ENCODE data around the gene POLRMT.
"Not testable (repeated sequence)": the region's sequence is repeated elsewhere in the genome, so short reads cannot be mapped to it uniquely, and the experiment has no call there.

The POLRMT gene

DNA sequence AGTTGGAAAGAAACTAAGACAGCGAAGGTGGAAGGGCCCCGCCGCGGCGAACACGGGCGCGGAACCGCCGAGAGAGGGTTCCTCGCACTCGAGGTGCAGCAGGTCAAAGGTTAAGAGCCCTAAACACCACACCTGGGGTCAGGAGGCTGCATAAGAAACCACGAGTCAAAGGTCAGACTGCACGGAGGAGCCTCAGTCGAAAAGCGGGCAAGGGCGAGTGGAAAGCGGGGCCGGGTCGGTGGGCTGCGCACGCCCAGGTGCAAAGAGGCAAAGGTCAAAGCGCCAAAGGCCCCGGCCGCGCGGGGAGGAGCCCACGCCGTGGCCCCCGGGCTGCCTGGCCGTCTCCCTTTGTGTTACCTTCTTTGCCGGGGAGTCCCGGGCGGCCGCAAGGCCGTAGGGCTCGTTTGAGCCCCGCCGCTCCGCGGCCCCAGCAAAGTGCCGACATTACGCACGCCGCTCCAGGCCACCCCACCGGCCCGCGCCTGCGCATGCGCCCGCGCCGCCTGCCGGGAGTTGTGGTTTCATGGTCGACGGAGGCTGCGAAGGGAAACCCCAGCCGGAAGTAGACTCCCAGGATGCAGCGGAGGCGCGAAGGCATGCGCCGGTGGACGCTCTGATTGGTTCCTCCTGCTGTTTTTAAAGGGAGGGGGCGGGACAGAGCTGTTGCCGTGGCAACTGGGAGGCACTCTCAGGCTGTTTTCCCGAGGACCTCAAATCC, at the start of gene POLRMT:
Gene POLRMT (minus strand): TSS at position 470 of the 718 bp plus-strand sequence. CDS start 25 bp downstream, at position 445.
- DNase-seq (ENCODE audit: low read depth in 2 of 2) = peak; percentile 93 to 95

DNA sequence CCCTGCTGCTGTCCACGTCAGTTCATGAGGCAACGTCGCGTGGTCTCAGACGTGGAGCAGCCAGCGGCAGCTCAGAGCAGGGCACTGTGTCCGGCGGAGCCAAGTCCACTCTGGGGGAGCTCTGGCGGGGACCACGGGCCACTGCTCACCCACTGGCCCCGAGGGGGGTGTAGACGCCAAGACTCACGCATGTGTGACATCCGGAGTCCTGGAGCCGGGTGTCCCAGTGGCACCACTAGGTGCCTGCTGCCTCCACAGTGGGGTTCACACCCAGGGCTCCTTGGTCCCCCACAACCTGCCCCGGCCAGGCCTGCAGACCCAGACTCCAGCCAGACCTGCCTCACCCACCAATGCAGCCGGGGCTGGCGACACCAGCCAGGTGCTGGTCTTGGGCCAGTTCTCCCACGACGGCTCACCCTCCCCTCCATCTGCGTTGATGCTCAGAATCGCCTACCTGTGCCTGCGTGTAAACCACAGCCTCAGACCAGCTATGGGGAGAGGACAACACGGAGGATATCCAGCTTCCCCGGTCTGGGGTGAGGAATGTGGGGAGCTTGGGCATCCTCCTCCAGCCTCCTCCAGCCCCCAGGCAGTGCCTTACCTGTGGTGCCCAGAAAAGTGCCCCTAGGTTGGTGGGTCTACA, 49.5 kb upstream of the POLRMT start:
- DNase-seq (ENCODE audit: low read depth in 2 of 2) = no peak

DNA sequence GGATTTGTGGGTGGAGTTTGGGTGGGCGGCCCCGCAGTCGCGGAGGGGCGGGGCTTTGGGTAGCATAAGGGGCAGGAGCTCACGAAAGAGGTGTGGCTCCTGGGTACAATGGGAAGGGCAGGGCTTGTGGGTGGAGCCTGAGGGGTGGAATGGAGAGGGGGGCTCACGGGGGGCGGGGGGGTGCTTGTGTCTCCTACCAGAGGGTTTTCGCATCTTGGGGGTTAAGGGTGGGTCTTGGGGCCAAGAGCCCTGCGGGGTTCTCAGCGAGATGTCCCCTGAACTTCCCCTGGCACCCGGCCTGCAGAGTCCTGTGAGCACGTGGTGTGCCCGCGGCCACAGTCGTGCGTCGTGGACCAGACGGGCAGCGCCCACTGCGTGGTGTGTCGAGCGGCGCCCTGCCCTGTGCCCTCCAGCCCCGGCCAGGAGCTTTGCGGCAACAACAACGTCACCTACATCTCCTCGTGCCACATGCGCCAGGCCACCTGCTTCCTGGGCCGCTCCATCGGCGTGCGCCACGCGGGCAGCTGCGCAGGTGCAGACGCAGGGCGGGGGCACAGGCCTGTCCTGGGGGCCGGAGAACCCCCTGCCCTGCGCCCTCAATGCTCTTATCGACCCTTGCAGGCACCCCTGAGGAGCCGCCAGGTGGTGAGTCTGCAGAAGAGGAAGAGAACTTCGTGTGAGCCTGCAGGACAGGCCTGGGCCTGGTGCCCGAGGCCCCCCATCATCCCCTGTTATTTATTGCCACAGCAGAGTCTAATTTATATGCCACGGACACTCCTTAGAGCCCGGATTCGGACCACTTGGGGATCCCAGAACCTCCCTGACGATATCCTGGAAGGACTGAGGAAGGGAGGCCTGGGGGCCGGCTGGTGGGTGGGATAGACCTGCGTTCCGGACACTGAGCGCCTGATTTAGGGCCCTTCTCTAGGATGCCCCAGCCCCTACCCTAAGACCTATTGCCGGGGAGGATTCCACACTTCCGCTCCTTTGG, 48.0 kb upstream of the POLRMT start:
- no peak for DNase-seq (ENCODE audit: low read depth in 2 of 2)

DNA sequence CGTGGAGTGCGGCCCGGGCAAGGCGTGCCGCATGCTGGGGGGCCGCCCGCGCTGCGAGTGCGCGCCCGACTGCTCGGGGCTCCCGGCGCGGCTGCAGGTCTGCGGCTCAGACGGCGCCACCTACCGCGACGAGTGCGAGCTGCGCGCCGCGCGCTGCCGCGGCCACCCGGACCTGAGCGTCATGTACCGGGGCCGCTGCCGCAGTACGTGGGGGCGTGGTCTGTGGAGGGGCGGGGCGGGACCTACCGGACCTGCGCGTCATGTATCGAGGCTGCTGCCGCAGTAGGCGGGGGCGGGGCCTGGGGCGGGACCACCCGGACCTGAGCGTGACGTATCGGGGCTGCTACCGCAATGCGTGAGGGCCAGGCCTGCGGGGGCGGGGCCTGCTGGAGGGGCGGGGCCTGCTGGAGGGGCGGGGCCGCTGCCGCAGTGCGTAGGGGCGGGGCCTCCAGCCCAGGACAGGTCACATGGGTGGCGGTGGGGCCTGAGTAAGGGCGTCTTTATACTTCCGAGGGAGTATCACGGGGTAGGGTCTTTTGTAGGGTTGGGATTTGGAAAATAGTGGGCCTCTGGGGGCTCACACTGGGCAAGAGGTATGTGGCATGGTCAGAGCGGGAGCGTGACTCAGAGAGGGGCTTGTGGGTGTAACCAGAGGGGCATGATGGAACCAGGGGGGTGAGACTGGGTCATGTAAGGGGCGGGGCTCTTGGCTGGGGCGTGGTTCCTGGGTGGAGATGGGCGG, 47.1 kb upstream of the POLRMT start:
- peak; percentile 99 for DNase-seq (ENCODE audit: low read depth in 2 of 2)

DNA sequence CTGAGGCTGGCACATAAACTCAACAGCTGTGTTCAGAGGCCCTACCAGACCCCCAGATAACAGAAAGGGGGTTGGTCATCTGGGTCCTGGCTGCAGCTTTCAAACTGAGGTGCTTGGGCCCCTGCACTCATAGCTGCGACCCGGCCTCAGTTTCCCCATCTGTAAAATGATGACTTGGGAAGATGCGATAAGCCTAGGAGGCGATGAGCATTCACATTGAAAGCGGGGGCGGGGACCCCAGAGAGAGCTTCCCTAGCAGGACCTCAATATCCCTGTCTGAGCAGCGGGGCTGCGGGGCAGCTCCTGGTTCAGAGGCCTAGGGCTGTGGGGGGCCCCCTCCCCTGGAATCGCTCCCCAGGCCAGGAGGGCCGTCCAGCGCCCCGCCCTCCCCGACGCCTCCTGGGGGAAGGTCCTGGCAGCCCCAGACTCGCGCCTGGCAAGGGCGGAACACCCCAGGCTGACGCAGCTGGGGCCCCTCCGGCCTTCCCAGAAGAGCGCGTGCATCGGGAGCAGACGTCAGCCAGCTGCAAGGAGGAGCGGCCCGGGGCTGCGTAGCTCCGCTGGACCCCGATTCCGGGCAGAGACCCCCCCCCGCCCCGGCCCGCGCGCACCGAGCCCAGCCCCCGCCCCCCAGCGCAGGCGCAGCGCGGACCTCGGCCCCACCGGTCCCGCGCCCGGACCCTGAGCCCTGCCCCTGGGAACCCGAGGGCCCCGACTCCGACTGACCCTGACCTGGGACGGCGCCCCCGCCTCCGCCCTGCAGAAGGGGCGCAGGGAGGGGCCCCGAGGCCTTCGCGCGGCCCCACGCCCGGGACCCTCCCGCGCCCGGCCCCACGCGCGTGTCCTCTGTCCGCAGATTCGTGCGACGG, 46.3 kb upstream of the POLRMT start:
- no peak for DNase-seq (ENCODE audit: low read depth in 2 of 2)

DNA sequence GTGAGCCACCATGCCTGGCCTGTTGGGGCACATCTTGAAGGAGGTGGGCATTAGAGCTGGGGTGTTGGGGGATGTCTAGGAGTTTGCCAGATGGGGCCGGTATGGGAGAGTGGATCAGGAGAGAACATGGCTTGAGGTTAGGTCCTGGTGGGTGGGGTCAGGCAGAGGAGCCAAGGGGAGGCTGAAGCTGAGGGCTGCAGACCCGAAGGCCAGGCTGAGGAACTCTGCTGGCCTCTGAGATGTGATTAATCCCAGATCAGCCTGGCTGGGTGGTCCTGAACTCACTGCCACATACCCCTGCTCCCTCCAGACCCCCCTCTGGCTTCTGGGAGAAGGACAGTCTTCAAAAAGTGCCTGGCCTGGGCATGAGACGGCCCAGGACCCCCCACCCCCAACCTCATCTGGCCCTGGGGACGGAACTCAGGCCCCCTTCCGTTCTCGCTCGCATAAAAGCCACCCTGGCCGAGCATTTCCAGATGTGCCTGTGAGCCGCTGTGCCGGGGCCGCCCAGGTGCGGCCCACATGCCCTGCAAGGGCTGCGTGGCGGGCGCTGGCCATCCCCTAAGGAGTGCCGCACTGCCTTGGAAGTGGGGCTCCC, 45.6 kb upstream of the POLRMT start:
- no peak for DNase-seq (ENCODE audit: low read depth in 2 of 2)

DNA sequence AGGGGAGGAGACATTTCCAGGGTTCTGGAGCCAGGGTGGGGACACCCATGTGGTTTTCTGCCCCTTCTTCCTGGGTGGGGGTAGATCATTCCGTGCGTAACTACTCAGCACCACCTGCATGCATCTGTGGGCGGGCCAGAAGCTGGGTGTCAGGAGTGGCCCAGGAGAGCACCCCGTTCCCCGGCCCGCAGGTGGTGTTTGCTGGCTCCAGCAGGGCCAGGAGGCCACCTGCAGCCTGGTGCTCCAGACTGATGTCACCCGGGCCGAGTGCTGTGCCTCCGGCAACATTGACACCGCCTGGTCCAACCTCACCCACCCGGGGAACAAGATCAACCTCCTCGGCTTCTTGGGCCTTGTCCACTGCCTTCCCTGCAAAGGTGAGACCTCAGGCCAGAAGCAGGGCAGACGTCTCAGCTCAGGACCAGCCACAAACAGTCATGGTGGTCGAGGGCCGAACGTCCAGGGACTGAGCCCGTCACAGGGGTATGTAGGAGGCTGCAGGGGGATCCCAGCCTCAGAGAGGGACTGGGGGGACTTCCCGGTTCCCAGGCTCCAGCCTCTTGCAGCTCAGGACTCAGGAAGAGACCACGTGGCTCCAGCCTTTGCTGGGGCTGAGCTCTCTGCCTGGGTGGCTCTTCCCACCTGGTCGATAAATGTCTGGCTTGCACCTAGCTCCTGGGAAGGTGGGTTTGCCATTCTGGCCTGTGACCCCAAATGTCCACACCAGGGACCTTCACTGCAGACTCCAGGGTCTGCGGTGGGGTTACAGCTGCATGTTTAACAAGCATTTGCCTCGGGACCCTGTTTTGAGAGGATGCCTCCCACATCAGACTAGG, 44.5 kb upstream of the POLRMT start:
- DNase-seq (ENCODE audit: low read depth in 2 of 2) = no peak

DNA sequence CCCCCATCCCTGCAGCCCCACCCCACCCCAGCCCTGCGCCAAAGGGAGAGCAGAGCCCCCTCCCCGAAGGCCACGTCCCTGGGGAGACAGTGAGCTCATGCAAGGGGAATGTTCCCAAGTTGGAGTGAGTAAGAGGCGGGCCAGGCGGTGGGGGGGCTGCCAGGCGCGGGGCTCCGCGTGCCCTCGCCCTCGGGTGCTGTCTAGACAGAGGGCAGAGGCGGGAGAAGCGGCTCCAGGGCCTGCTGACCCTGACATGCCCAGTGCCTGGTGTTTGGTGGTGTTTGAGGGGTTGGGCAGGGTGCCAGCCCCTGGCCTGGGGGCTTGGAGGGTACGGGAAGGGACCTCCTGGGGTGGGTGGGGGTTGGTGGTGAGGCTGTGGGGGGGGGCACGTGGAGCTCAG, 43.9 kb upstream of the POLRMT start:
- DNase-seq (ENCODE audit: low read depth in 2 of 2) = no peak

DNA sequence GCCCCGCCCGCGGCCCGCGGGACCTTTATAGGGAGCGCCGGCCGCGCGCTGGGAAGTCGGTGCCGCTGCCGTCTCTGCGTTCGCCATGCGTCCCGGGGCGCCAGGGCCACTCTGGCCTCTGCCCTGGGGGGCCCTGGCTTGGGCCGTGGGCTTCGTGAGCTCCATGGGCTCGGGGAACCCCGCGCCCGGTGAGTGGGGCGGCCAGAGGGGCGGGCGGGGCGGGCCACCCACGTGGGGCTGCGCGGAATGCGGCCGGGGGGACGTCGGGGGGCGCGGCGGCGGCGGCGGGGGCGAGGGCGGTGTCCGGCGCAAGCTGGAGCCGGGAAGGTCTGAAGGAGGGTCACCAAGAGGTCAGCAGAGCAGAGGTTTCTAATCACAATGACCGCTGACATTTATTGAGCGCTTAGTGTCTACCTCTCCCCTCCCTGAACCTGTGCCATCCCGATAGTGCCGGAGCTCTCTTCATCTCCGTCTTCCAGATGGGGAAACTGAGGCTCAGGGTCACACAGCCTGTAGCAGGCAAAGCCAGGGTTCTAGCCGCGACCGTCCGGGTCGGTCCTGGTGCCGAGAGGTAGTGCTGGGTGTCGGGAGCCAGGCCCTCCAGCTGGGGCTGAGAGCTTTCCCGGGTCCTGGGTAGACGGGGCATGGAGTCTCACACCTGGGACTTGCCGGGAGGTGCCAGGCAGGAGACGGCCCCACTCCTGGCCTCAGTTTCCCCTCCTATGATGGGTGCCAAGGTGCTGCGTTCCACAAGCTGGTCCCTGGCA, 43.2 kb upstream of the POLRMT start, which contains the start of gene FSTL3:
Gene FSTL3 (plus strand): TSS at position 54 of the 767 bp plus-strand sequence. CDS start 32 bp downstream, at position 86.
- DNase-seq (ENCODE audit: low read depth in 2 of 2) = no peak

DNA sequence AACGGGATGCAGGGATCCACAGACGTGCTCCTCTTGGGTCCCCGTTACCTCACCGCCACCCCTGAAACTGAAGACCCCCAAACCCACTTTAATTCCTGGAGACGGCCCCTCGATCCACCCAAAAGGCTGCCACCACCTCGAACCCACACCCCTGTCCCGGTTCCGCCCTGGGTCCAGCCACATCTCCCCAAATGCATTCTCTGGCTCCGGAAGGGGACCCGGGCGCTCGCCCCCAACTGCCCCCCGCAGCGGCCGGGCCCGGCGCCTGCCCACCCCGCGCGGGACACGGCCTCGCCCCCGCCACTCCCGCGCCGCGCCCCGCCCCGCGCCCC, 42.6 kb upstream of the POLRMT start:
- no peak for DNase-seq (ENCODE audit: low read depth in 2 of 2)

DNA sequence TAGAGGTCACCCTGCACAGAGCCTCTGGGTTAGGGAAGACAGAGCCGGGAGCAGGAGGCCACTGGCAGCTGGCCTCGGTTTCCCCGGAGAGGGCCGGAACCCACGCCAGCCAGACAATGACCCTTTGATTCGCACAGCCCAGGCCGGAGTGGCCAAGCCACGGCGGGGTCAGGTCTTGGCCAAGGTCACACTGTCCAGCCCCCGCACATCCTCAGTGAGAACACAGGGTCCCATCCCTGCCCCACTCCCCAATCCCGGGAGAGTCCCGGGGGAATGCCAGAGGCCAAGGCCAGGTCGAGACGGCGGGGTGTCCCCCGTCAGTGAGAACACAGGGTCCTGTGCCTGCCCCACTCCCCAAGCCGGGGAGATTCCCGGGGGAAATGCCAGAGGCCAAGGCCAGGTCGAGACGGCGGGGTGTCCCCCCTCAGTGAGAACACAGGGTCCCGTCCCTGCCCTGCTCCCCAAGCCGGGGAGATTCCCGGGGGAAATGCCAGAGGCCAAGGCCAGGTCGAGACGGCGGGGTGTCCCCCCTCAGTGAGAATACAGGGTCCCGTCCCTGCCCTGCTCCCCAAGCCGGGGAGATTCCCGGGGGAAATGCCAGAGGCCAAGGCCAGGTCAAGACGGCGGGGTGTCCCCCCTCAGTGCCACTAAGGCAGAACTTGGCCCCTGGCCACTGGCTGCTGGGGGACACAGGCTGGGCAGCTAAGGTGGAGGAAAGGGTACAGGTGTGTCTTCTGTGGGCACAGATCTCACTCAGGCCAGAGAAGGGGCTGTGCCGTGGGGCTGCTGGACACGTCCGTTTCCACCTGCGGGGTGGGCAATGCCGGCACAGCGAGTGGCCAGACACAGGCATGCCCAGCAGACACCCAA, 41.2 kb upstream of the POLRMT start:
- DNase-seq (ENCODE audit: low read depth in 2 of 2) = no peak

DNA sequence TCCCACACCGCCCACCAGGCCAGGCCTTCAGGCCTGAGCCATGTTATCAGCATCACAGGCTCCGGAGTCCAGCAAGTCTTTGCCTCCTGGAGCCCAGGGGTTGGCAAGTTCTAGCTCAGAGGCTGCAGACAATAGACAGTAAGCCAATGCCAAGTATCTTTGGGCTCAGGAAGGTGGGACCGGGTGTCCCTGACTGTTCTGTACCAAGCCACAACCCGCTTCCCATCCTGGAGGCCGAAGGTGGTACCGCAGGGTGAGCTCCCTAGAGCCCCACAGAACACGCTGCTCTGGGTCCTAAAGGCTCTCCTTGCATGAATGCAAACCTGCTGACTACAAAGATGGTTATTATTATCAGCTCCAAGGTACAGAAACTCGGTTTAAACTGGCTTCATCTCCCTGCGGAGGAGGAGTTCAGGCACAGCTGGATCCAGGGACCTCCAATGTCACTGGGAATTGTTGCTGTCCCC, 37.3 kb upstream of the POLRMT start:
- DNase-seq (ENCODE audit: low read depth in 2 of 2) = no peak

DNA sequence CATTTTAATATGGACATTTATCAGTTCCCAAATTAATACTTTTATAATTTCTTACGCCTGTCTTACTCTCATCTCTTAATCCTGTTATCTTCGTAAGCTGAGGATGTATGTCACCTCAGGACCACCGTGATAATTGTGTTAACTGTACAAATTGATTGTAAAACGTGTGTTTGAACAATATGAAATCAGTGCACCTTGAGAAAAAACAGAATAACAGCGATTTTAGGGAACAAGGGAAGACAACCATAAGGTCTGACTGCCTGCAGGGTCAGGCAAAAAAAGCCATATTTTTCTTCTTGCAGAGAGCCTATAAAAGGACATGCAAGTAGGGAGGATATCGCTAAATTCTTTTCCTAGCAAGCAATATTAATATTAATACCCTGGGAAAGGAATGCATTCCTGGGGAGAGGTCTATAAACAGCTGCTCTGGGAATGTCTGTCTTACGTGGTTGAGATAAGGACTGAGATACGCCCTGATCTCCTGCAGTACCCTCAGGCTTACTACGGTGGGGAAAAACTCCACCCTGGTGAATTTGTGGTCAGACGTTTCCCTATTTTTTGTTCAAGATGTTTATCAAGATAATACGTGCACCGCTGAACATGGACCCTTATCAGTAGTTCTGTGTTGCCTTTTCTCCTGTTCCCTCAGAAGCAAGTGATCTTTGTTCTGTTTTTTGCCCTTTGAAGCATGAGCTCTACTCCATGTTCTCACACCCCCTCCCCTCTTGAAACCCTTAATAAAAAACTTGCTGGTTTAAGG, 35.5 kb upstream of the POLRMT start:
- DNase-seq (ENCODE audit: low read depth in 2 of 2) = not testable (repeated sequence)

DNA sequence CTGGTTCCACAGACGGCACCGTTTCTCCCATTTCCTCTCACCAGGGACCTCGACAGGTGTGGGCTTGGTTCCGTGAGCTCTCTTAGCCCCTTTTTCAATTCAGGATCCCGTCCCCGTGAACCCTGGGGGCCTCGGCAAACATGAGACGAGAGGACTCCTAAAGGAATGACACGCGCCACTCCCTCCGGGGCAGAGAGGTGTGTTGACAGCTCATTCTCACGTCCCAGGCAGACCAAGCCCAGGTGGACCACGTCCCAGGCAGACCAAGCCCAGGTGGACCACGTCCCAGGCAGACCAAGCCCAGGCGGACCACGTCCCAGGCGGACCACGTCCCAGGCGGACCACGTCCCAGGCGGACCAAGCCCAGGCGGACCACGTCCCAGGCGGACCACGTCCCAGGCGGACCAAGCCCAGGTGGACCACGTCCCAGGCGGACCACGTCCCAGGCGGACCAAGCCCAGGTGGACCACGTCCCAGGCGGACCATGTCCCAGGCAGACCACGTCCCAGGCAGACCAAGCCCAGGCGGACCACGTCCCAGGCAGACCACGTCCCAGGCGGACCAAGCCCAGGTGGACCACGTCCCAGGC, 33.7 kb upstream of the POLRMT start:
- DNase-seq (ENCODE audit: low read depth in 2 of 2) = not testable (repeated sequence)

DNA sequence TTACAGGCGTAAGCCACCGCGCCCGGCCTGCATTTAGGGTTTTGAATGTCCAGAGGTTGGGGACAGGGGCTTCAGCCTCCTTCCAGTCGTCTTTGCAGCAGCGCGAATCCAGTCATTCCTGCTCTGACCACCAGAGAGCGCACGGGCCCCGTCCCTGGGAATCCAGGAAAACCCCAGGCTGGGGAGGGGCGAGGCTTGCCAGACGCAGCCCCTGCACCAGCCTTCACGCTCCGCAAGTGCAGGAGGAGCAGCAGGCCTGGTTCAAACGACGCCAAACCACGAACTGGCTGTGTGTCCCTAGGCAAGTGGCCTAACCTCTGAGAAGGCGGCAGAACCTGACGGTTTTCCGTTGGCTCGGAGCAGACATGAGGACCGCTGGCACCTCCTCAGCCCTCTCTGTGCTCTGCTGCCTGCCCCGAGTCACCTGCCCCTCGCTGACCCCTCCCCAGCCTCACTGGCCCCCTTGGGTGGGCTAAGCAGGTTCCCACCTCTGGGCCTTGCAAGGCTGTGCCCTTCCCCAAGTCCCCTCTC, 31.6 kb upstream of the POLRMT start:
- peak; percentile 54 to 65 for DNase-seq (ENCODE audit: low read depth in 2 of 2)

DNA sequence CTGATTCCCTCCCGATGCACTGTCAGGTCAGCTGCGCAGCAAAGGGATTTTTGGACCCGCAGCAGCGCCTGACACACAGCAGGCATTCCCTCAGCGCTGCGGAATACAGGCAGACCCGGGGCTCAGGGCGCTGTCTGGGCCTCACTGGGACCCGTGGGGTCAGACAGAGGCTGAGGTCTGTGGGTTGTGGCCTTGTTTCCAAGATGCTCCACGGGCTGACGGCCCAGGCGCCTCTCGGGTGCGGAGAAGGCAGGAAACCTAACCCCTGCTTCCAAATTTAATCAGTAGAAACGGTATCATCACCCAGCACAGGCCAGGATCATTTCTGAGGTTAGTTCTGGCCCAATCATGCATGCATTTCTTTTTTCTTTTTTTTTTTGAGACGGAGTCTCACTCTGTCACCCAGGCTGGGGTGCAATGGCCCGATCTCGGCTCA, 30.4 kb upstream of the POLRMT start:
- DNase-seq (ENCODE audit: low read depth in 2 of 2) = no peak

All from activated CD8-positive, alpha-beta memory T cell treated with anti-CD3 and anti-CD28 coated beads for 4 hours (primary cell).